K562 (cell line): ENCODE measurements around the gene DHX40. TPM values are rescaled to one million over a fixed set of nuclear protein-coding genes. Genes with fewer than 3 reads are reported as not detected.
A peak's percentile ranks its signal among the peaks of the same experiment; 100 is the strongest.

Source experiments
- CTBP1 ChIP-seq: fragments of 450-650 bp; IDR thresholded peaks from 2 replicates; pipeline ENCODE4 v1.6.1; 2016; ENCODE audit warnings: borderline replicate concordance
- ELF2 ChIP-seq: fragments of 250-450 bp; sonication (Bioruptor Pico); IDR thresholded peaks from 2 replicates; pipeline ENCODE4 v1.5.0; 2021; ENCODE audit warnings: mild to moderate bottlenecking
- ELF4 ChIP-seq: fragments of 450-650 bp; formaldehyde crosslinking; IDR thresholded peaks from 2 replicates; pipeline ENCODE4 v1.4.0; 2022; ENCODE audit warnings: missing genetic modification characterization
- HIVEP1 ChIP-seq: fragments of 250-450 bp; sonication (Bioruptor Pico); IDR thresholded peaks from 2 replicates; pipeline ENCODE4 v1.4.0; 2020; ENCODE audit warnings: mild to moderate bottlenecking
- IRF2 ChIP-seq: sonication (generic); formaldehyde crosslinking; IDR thresholded peaks from 2 replicates; pipeline ENCODE4 v1.8.1; 2022; ENCODE audit warnings: mild to moderate bottlenecking, missing genetic modification reagents
- MTA2 ChIP-seq: fragments of 450-650 bp; IDR thresholded peaks from 2 replicates; pipeline ENCODE4 v1.6.1; 2016; ENCODE audit warnings: low read depth
- SETDB1 ChIP-seq: IDR thresholded peaks from one replicate; pipeline ENCODE4 v1.6.1; 2012; ENCODE audit warnings: low read length, control low read depth, inconsistent platforms
- SMAD1 ChIP-seq: fragments of 150-350 bp; IDR thresholded peaks from 2 replicates; pipeline ENCODE4 v1.6.1; 2014; ENCODE audit warnings: low read length, low read depth; ENCODE audit not compliant: partially characterized antibody
- SMARCA4 ChIP-seq: fragments of 450-650 bp; IDR thresholded peaks from 2 replicates; pipeline ENCODE4 v1.6.1; 2016
- SNRNP70 ChIP-seq: fragments of 200-400 bp; formaldehyde crosslinking; optimal IDR thresholded peaks from 2 replicates; pipeline ENCODE3; 2017; ENCODE audit warnings: low read depth, low read length
- TCF3 ChIP-seq: sonication (generic); formaldehyde crosslinking; IDR thresholded peaks from 2 replicates; pipeline ENCODE4 v1.4.0; 2020; ENCODE audit warnings: mild to moderate bottlenecking, missing genetic modification reagents
- TRIM28 ChIP-seq: fragments of 450-650 bp; IDR thresholded peaks from 2 replicates; pipeline ENCODE4 v1.6.1; 2017
- ZBTB17 ChIP-seq: fragments of 450-650 bp; formaldehyde crosslinking; IDR thresholded peaks from 2 replicates; pipeline ENCODE4 v1.4.0; 2020; ENCODE audit warnings: mild to moderate bottlenecking
- ZKSCAN1 ChIP-seq: fragments of 150-350 bp; IDR thresholded peaks from 2 replicates; pipeline ENCODE4 v1.6.1; 2016; ENCODE audit warnings: low read depth, low read length
- ZNF133 ChIP-seq: fragments of 250-450 bp; sonication (Bioruptor Pico); IDR thresholded peaks from 2 replicates; pipeline ENCODE4 v1.4.0; 2020; ENCODE audit warnings: mild to moderate bottlenecking
- ZNF140 ChIP-seq: fragments of 250-450 bp; sonication (Bioruptor Pico); IDR thresholded peaks from 2 replicates; pipeline ENCODE4 v1.8.0; 2021; ENCODE audit warnings: moderate library complexity, mild to moderate bottlenecking, inconsistent platforms
- ZNF444 ChIP-seq: fragments of 250-450 bp; sonication (Bioruptor Pico); IDR thresholded peaks from 2 replicates; pipeline ENCODE4 v1.4.0; 2020; ENCODE audit warnings: mild to moderate bottlenecking, moderate library complexity
- ZNF695 ChIP-seq: fragments of 450-650 bp; formaldehyde crosslinking; IDR thresholded peaks from 2 replicates; pipeline ENCODE4 v1.4.0; 2020; ENCODE audit warnings: mild to moderate bottlenecking, moderate library complexity
- polyA plus RNA-seq, 8 experiments: library from polyadenylated mRNA; depleted of rRNA in 4 of 8; stranded (reverse) in 5 of 8; unstranded in 3 of 8; fragments of >200 nt; fragmentation: Nextera tagmentation in 2 of 8; fragmentation: Illumina TruSeq in 1 of 8; extraction: Ambion mirVana in 2 of 8; extraction: Trizol in 1 of 8; gene quantifications; 2 replicates each; pipeline versions ENCODE4 v1.2.1 to v1.2.3, GENCODE V29; 2011 to 2014; ENCODE audit warnings: inconsistent platforms in 1 of 8, missing spikeins in 1 of 8
- total RNA-seq, 7 experiments: library from RNA; depleted of rRNA in 6 of 7; stranded (reverse); fragments of >200 nt in 6 of 7; fragmentation: Illumina TruSeq in 2 of 7; extraction: Trizol in 2 of 7; gene quantifications; 2 replicates each; pipeline versions ENCODE4 v1.2.1 to v1.2.3, GENCODE V29; 2011 to 2021; ENCODE audit warnings: low replicate concordance in 1 of 7
- TF ChIP-seq, protein P1 (sequence below): fragments of 150-350 bp; IDR thresholded peaks from 2 replicates; pipeline ENCODE4 v1.6.1; 2014; ENCODE audit warnings: low read depth, mild to moderate bottlenecking, low read length, borderline replicate concordance
- TF ChIP-seq, protein P2 (sequence below), 2 experiments: fragments of 150-350 bp in 1 of 2; IDR thresholded peaks; 2 replicates each; pipeline ENCODE4 v1.6.1; 2012 to 2016; ENCODE audit warnings: low read depth in 2 of 2, low read length in 2 of 2, mild to moderate bottlenecking in 1 of 2, moderate library complexity in 1 of 2
- TF ChIP-seq, protein P3 (sequence below): fragments of 250-450 bp; sonication (Bioruptor Pico); IDR thresholded peaks from 2 replicates; pipeline ENCODE4 v1.5.0; 2021
- TF ChIP-seq, protein P4 (sequence below): fragments of 450-650 bp; IDR thresholded peaks from 2 replicates; pipeline ENCODE4 v1.6.1; 2016

DHX40 gene
- total and polyA plus RNA-seq, 9 of the 15 experiments (the other 6 are each of a cell fraction or from before 2014, with no cell fraction given): 7.2 to 38.6 (median 18.7) TPM

DNA sequence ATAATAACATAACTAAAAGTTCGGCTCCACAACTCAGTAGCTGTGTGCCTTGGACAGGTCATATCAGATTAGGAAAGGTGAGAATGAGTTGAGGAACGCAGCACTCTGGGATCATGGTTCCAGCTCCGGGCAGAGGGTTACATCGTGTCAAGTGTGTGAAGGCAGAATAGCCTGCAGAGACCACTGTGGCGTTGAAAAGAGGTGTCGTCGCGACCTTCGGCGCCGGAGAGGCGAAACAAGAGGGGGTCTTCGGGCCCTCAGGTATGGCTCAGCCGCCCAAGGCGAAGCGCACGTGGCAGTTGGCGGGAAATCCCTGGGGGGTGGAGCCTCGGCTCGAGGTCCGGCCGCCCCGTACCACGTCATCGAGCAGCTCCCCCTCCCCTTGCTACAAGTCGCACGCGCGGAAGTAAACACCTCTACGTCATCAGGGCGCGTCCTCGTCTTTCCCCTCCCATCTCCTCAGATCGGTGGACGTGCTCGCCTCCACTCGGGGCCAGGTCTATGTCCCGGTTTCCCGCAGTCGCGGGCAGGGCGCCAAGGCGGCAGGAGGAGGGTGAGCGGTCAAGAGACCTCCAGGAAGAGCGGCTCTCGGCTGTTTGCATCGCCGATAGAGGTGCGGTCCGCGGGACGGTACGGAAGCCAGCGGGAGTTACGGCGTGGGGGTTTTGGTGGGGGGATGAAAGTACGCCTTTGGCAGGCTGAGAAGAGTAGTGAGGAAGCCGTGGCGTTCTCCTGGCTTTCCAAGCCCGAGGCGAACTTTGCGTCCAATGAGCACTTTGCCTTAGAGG lies at the start of gene DHX40 (continued):
- TF ChIP-seq ZNF140 (0 out of 2 replicates have a peak, but pooled peaks have one; percentile 57), ZKSCAN1 (peak; percentile 66; the same call in 1 of the 2 replicates), TCF3 (CRISPR knock-in tag) (peak; percentile 6), ELF4 (CRISPR knock-in tag) (no peak; the same call in 1 of the 2 replicates), SETDB1 (no peak), CTBP1 (peak; percentile 83), SMARCA4 (no peak), SNRNP70 (no peak), IRF2 (CRISPR knock-in tag) (peak; percentile 92; the same call in 1 of the 2 replicates), ZNF444 (CRISPR knock-in tag) (no peak), MTA2 (no peak), ZNF695 (no peak), HIVEP1 (CRISPR knock-in tag) (peak; percentile 86), TRIM28 (peak; percentile 71; the same call in 1 of the 2 replicates), ELF2 (peak; percentile 93), ZNF133 (peak; percentile 46; the same call in 1 of the 2 replicates), SMAD1 (no peak), ZBTB17 (peak; percentile 91)
- TF ChIP-seq, protein P1, sequence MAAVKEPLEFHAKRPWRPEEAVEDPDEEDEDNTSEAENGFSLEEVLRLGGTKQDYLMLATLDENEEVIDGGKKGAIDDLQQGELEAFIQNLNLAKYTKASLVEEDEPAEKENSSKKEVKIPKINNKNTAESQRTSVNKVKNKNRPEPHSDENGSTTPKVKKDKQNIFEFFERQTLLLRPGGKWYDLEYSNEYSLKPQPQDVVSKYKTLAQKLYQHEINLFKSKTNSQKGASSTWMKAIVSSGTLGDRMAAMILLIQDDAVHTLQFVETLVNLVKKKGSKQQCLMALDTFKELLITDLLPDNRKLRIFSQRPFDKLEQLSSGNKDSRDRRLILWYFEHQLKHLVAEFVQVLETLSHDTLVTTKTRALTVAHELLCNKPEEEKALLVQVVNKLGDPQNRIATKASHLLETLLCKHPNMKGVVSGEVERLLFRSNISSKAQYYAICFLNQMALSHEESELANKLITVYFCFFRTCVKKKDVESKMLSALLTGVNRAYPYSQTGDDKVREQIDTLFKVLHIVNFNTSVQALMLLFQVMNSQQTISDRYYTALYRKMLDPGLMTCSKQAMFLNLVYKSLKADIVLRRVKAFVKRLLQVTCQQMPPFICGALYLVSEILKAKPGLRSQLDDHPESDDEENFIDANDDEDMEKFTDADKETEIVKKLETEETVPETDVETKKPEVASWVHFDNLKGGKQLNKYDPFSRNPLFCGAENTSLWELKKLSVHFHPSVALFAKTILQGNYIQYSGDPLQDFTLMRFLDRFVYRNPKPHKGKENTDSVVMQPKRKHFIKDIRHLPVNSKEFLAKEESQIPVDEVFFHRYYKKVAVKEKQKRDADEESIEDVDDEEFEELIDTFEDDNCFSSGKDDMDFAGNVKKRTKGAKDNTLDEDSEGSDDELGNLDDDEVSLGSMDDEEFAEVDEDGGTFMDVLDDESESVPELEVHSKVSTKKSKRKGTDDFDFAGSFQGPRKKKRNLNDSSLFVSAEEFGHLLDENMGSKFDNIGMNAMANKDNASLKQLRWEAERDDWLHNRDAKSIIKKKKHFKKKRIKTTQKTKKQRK: no peak
- TF ChIP-seq, protein P2, sequence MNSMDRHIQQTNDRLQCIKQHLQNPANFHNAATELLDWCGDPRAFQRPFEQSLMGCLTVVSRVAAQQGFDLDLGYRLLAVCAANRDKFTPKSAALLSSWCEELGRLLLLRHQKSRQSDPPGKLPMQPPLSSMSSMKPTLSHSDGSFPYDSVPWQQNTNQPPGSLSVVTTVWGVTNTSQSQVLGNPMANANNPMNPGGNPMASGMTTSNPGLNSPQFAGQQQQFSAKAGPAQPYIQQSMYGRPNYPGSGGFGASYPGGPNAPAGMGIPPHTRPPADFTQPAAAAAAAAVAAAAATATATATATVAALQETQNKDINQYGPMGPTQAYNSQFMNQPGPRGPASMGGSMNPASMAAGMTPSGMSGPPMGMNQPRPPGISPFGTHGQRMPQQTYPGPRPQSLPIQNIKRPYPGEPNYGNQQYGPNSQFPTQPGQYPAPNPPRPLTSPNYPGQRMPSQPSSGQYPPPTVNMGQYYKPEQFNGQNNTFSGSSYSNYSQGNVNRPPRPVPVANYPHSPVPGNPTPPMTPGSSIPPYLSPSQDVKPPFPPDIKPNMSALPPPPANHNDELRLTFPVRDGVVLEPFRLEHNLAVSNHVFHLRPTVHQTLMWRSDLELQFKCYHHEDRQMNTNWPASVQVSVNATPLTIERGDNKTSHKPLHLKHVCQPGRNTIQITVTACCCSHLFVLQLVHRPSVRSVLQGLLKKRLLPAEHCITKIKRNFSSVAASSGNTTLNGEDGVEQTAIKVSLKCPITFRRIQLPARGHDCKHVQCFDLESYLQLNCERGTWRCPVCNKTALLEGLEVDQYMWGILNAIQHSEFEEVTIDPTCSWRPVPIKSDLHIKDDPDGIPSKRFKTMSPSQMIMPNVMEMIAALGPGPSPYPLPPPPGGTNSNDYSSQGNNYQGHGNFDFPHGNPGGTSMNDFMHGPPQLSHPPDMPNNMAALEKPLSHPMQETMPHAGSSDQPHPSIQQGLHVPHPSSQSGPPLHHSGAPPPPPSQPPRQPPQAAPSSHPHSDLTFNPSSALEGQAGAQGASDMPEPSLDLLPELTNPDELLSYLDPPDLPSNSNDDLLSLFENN (IDR thresholded peaks at IDR 0.05; ENCODE audit: low read depth in 2 of 2, low read length in 2 of 2): no peak
- TF ChIP-seq, protein P3, sequence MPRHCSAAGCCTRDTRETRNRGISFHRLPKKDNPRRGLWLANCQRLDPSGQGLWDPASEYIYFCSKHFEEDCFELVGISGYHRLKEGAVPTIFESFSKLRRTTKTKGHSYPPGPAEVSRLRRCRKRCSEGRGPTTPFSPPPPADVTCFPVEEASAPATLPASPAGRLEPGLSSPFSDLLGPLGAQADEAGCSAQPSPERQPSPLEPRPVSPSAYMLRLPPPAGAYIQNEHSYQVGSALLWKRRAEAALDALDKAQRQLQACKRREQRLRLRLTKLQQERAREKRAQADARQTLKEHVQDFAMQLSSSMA (CRISPR knock-in tag): no peak
- TF ChIP-seq, protein P4, sequence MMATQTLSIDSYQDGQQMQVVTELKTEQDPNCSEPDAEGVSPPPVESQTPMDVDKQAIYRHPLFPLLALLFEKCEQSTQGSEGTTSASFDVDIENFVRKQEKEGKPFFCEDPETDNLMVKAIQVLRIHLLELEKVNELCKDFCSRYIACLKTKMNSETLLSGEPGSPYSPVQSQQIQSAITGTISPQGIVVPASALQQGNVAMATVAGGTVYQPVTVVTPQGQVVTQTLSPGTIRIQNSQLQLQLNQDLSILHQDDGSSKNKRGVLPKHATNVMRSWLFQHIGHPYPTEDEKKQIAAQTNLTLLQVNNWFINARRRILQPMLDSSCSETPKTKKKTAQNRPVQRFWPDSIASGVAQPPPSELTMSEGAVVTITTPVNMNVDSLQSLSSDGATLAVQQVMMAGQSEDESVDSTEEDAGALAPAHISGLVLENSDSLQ: no peak
